ENCODE measurements around the gene ARHGEF7.

DNA sequence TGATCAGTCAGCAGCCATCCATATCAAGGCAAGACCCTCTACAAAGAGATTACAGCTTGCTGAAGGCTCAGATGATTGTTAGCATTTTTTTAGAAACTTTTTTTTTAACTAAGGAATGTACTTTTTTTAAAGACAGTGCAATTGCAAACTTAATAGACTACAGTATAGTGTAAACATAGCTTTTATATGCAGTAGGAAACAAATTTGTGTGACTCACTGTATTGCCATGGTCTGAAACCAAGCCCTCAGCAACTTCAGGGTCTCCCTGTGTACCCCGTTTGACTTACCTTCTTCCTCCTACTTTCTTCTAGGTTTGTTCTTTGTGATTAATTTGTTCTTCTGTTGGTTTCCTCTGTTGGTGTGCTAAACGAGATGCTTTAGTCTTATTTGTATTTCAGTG, 112.3 kb downstream of the ARHGEF7 start:
- TF ChIP-seq, protein P1, sequence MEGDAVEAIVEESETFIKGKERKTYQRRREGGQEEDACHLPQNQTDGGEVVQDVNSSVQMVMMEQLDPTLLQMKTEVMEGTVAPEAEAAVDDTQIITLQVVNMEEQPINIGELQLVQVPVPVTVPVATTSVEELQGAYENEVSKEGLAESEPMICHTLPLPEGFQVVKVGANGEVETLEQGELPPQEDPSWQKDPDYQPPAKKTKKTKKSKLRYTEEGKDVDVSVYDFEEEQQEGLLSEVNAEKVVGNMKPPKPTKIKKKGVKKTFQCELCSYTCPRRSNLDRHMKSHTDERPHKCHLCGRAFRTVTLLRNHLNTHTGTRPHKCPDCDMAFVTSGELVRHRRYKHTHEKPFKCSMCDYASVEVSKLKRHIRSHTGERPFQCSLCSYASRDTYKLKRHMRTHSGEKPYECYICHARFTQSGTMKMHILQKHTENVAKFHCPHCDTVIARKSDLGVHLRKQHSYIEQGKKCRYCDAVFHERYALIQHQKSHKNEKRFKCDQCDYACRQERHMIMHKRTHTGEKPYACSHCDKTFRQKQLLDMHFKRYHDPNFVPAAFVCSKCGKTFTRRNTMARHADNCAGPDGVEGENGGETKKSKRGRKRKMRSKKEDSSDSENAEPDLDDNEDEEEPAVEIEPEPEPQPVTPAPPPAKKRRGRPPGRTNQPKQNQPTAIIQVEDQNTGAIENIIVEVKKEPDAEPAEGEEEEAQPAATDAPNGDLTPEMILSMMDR (optimal IDR thresholded peaks at IDR 0.05 in 1 of 3, IDR thresholded peaks at IDR 0.05 in 1 of 3, conservative IDR thresholded peaks at IDR 0.05 in 1 of 3; ENCODE audit: extremely low read depth in 1 of 3, insufficient read depth in 2 of 3, low read length in 3 of 3) = no peak
- no peak for TF ChIP-seq EZH2 (IDR thresholded peaks at IDR 0.05; ENCODE audit: low read length)
